ENCODE measurements around the gene DPYD.

The DPYD gene

GRCh38 chr1:97202481-97203380, 718.1 kb downstream of the DPYD start:
- no peak for DNase-seq (ENCODE audit: low spot score)

DNA sequence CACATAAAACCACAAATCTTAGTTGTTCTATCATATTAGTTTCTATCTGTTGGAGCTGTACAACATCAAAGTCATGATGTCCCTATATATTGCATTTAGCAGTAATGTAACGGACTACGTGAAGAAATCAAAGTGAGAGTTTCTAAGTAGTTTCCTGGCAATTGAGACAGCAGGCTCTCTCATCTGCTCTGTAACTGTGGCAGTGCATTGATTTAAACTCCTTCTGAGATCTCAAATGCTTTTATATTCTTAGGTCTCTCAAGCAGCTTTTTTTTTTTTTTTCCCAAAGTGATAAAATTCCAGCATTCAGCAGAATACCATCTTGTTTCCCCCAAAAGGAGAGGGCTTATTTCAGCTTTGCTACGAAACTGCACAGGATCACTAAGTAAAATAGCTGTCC, 719.2 kb downstream of the DPYD start:
- no peak for DNase-seq (ENCODE audit: low spot score)

GRCh38 chr1:97200595-97200994, 720.2 kb downstream of the DPYD start:
- DNase-seq (ENCODE audit: low spot score), result no peak

GRCh38 chr1:97196825-97197516, 723.9 kb downstream of the DPYD start:
- no peak for DNase-seq (ENCODE audit: low spot score)

DNA sequence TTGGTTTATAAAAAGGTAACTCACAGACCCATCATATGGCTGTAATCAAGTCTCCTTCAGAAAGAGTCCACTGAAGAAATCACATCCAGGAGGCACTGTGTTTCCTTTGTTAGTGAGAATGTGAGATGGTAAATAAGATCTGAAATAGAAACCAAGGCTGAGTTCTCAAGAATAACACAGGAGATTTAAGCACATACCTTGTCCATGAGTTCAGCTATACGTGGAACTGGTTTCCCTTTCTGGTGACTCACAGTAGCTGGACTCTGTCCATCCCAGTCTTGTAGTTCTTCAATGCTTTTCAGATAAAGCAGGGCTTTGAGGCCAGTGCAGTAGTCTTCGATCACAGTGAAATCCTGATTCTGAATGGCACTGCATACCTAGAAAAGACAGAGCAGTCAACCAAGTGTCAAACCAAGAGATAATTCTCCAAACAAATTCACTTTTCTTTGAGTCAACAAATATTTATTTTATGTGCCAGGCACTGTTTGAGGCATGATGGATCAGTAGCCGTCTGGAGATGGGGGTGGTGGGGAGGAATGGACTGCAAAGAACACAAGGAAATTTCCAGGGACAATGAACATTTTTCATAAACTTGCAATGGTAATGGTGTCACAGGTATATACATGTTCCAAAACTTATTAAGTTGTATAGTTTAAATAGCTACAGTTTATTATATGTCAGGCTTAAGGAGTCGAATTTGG, 727.8 kb downstream of the DPYD start:
- peak; percentile 23 for DNase-seq (ENCODE audit: low spot score)

- no peak for DNase-seq (ENCODE audit: low spot score)
Observed at GRCh38 chr1:97190326-97190725, 730.5 kb downstream of the DPYD start.

DNA sequence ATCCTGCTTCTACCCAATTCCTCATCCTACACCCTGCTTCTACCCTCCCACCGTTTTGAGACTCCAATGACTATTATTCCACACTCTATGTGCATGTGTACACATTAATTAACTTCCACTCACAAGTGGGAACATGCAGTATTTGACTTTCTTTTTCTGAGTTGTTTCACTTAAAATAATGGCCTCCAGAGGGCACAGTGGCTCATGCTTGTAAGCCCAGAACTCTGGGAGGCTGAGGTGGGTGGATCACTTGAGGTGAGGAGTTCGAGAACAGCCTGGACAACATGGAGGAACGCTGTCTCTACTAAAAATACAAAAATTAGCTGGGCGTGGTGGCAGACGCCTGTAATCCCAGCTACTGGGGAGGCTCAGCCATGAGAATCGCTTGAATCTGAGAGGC, 734.5 kb downstream of the DPYD start:
- DNase-seq (ENCODE audit: low spot score), result no peak

DNA sequence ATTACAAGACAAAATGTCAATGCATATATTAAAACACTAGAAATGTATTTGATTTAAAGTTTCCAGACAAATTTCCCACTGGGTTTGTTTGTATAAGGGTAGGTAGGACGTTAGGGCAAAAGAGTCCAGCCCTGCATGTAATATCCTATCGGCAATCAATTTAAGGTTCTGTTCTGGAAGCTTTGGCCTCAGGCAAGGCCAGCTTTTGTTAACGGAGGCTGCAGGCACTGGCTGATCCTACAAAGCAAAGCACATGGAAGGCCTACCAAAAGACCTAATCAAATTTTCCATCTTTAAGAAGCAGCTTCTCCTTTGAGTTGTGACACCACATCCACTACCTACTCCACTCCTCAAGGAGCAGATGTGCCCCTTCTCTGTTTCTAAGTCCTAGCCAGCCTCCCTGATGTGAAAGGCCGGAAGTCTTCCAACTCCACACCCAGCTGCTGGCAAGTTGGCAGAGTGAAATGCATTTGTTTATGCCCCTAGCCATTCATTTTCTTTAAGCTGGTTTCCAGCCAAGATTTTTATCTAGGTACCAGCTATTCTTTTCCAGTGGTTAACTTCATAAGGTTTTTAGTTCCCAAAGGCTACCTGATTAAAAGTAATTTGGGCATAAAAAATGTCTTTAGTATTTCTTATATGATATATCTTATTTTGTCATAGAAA, 746.7 kb downstream of the DPYD start:
- DNase-seq (ENCODE audit: low spot score), result peak; percentile 8

DNA sequence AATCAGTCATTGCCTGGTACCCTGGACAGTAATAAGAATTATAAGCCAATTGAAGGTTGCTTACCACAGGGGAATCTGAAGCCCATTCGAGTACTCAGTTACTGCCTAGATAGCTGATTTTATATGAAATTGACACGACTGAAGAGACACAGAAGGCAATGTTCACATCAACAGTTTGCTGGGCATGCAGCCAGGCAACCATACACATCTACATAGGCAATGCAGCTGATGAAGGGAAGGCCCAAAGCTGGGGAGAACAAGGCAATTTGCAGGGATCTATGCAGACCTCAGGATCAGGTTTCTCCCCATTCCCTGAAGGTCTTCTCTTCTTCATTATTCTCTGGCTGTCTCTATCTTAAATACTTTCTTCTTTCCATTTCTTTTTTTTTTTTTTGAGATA, 750.5 kb downstream of the DPYD start:
- no peak for DNase-seq (ENCODE audit: low spot score)

- no peak for DNase-seq (ENCODE audit: low spot score)
Observed at GRCh38 chr1:97168056-97168455, 752.8 kb downstream of the DPYD start.

DNA sequence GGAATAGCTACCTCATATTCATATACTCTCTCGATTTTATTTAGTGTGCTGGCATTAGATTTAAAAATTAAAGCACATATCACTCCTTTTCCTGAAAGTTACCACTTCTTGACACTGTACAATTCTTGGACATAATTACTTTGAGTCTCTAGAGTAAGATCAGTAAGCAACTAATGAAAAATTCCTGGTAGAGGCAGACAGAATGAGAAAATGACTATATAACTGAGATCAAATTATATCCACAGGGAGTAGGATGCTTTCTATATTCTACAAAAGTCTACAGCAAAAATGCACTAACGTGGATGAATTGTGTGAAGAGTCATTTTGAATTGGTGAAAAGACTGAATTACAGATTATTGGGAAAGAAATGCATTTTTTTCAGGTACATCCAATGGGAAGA, 753.6 kb downstream of the DPYD start:
- no peak for DNase-seq (ENCODE audit: low spot score)

DNA sequence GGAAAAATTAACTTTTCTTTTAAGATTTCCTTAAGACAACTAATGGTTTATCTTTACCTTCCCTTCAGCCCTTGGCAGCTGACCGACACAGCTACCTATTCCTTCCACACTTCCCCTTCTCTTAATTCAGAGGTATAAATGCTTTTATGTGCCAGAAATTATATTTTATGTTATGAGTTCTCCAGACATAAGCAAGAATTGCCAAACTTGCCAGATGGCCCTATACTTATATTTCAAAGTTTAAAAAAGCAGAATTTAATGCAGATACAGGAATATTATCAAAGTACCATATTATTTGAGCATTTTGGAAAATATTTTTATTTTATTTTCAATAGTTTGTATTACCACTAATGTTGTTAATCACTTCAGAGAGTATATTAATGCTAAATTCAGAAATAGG, 754.2 kb downstream of the DPYD start:
- no peak for DNase-seq (ENCODE audit: low spot score)

- DNase-seq (ENCODE audit: low spot score), result no peak
Observed at GRCh38 chr1:97164276-97164639, 756.6 kb downstream of the DPYD start.

DNA sequence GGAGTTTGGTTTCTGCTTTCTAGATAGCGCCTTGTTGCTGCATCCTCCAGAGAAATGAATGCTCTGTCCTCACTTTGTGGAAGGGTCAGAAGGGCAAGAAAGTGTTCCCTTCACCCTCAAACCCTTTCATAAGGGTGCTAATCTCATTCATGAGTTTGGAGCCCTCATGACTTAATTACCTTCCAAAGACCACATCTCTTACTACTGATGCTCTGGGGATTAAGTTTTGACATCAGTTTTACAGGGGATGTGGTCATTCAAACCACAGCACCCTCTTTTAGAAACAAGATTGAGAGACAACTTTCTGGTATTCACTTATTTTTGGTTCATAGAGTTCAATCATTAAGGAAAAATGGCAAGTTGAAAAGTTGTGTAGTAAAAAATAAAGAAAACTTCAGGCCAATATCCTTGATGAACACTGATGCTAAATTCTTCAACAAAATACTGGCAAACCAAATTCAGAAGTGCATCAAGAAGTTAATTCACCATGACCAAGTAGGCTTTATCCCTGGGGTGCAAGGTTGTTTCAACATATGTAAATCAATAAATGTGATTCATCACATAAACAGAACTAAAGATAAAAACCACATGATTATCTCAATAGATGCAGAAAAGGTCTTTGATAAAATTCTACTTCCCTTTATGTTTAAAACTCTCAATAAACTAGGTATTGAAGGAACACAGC, 757.1 kb downstream of the DPYD start:
- no peak for DNase-seq (ENCODE audit: low spot score)

- no peak for DNase-seq (ENCODE audit: low spot score)
Observed at GRCh38 chr1:97160818-97161217, 760.0 kb downstream of the DPYD start.

DNA sequence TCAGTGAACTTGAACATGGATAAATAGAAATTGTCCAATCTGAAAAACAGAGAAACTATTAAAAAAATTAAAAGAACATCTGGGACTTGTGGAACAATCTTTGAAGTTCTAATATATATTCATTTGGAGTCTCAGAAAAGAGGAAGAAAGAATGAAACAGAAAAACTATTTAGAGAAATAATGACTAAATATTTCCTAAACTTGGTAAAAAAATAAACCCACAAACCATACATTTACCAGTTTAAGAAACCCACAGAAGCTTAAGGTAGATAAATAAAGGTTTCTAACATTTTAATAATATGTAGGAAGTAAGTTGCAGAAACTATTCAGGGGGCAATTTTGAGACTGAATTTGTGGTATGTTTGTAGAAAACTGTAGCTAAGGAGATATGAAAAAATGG, 761.5 kb downstream of the DPYD start:
- DNase-seq (ENCODE audit: low spot score), result no peak

DNA sequence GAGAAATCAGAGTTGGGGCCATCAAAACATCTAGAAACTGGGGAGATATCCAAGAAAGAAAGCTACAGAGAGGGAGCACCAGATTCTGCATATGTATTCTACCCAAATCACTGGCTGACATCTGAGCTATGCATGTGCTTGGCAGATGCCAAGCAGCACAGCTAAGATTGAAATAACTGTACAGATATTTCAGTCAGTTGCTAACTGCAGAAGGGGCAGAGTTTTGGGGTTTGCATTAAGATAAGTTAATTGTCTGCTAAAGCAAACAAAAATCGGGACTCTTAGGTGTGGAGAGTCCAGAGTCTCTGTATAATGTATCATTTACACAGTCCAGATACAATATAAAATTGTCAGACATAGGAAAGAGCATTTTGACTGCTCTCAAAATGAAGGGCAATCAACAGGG, 762.1 kb downstream of the DPYD start:
- DNase-seq (ENCODE audit: low spot score), result no peak

DNA sequence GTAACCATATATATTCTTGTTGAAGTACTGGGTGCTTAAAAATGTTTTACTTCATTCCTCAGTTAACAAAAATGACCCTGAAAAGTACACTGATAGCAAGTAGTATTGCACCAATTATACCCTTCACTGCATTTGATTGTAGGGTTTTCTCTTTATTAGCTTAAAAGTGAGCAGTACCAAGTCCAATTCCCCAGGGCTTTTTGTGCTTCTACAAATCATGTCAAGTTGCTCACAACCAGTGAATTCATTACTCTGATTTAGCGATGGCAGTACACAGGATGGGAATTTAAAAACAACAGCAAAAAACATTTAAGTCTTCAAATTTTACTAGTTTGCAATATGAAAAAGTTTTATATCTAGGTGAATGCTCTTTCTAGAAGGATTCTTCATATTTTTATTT, 762.8 kb downstream of the DPYD start:
- no peak for DNase-seq (ENCODE audit: low spot score)

DNA sequence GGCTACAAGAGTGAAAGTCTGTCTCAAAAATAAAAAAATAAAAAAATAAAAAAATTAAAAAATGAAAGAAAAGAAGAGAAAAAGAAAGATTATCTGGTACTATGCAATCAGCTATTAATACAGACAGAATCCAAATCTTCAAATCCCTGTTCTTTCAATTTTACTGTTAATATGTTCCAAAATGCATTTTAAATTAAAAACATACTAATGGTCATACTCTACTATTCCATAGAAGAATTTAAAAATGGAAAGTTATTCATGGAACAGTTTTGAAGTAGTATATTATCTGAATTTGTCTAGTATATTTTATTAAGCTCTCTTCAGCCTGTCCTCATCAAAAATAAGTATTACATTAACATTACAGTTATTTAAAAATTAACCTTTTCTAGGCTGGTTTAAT, 769.2 kb downstream of the DPYD start:
- DNase-seq (ENCODE audit: low spot score), result no peak

- DNase-seq (ENCODE audit: low spot score), result peak; percentile 7
Observed at GRCh38 chr1:97145321-97145956, 775.4 kb downstream of the DPYD start.

GRCh38 chr1:97144527-97144926, 776.3 kb downstream of the DPYD start:
- DNase-seq (ENCODE audit: low spot score), result no peak
